ENCODE data around the gene RAD51B. TPM values are rescaled to one million over a fixed set of nuclear protein-coding genes. Genes with fewer than 3 reads are reported as not detected.

Gene RAD51B
- polyA plus RNA-seq, 1 donor (not counting 4 experiments of a cell fraction or from before 2014, with no cell fraction given), result 13.3 TPM

- Histone ChIP-seq H3K9me1 (ENCODE audit: control insufficient read depth, extremely low read depth, insufficient read depth, low read length) (peaks cover 3% of the 10 kb centered on the region), H3K79me2 (ENCODE audit: control insufficient read depth, insufficient read depth, low read length) (no peaks in the 10 kb centered on the region), H3K9ac (ENCODE audit: control insufficient read depth, extremely low read depth, insufficient read depth, low read length) (no peak overlapping the region), H3K36me3 (ENCODE audit: control insufficient read depth in 2 of 2, extremely low read depth in 1 of 2, insufficient read depth in 2 of 2, low read length in 2 of 2) (no peaks in the 10 kb centered on the region), H3K9me3 (ENCODE audit: control insufficient read depth, low read depth, low read length) (no peaks in the 10 kb centered on the region), H2AFZ (ENCODE audit: control insufficient read depth, low read length) (no peak overlapping the region), H3K4me1 (ENCODE audit: control insufficient read depth, extremely low read depth, insufficient read depth, low read length) (peaks cover 20% of the 10 kb centered on the region), H3K27ac (ENCODE audit: control insufficient read depth, insufficient read depth, low read length) (no peak overlapping the region), H3K4me3 (ENCODE audit: control insufficient read depth in 2 of 3, extremely low read depth in 1 of 3, insufficient read depth in 2 of 3, low read depth in 1 of 3, low read length in 3 of 3) (no peak overlapping the region), H3K4me2 (ENCODE audit: control insufficient read depth, extremely low read depth, insufficient read depth, low read depth, low read length) (no peak overlapping the region), H4K20me1 (ENCODE audit: control insufficient read depth, extremely low read depth, insufficient read depth, low read length) (no peaks in the 10 kb centered on the region), H3K27me3 (ENCODE audit: control insufficient read depth, extremely low read depth, insufficient read depth, low read length) (no peaks in the 10 kb centered on the region)
- FAIRE-seq (no peak), DNase-seq (ENCODE audit: low read depth, low spot score) (no peak)
- no peak for TF ChIP-seq CTCF (optimal IDR thresholded peaks at IDR 0.05 in 1 of 3, IDR thresholded peaks at IDR 0.05 in 1 of 3, conservative IDR thresholded peaks at IDR 0.05 in 1 of 3; ENCODE audit: extremely low read depth in 1 of 3, insufficient read depth in 2 of 3, low read length in 3 of 3)
- no peak for TF ChIP-seq EZH2 (IDR thresholded peaks at IDR 0.05; ENCODE audit: low read length)
- dilution Hi-C loops (cut with MboI; ENCODE audit: extremely low pct_ligation_motif_present, low sequenced_read_pairs), result no loop called here
These were observed 153.9 kb downstream of the RAD51B start for GRCh38 chr14:67973436-67973835.

DNA sequence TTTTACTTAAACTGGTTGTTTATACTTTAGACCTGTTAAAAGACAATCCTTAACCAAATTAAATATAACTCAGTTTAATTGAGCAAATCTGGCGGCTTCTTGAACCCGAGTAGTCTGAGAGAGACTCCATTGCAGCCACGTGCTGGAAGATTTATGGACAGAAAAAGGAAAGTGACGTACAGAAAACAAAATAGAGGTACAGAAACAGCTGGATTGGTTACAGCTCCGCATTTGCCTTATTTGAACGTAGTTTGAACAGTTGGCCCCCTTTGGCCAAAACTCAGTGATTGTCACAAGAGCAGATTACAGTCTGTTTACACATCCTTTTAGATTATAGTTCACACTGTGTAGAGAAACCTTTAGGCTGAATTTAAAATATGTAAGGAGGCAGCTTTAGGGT, 155.9 kb downstream of the RAD51B start:
- no peaks in the 10 kb centered on the region for H3K9me3 ChIP-seq (ENCODE audit: control insufficient read depth, low read depth, low read length)
- no peaks in the 10 kb centered on the region for H4K20me1 ChIP-seq (ENCODE audit: control insufficient read depth, extremely low read depth, insufficient read depth, low read length)
- DNase-seq (ENCODE audit: low read depth, low spot score) (no peak), FAIRE-seq (no peak)
- dilution Hi-C loops (cut with MboI; ENCODE audit: extremely low pct_ligation_motif_present, low sequenced_read_pairs), result no loop called here
- TF ChIP-seq EZH2 (IDR thresholded peaks at IDR 0.05; ENCODE audit: low read length), result no peak
- TF ChIP-seq CTCF (optimal IDR thresholded peaks at IDR 0.05 in 1 of 3, IDR thresholded peaks at IDR 0.05 in 1 of 3, conservative IDR thresholded peaks at IDR 0.05 in 1 of 3; ENCODE audit: extremely low read depth in 1 of 3, insufficient read depth in 2 of 3, low read length in 3 of 3), result no peak
- no peak overlapping the region for H2AFZ ChIP-seq (ENCODE audit: control insufficient read depth, low read length)
- no peaks in the 10 kb centered on the region for H3K79me2 ChIP-seq (ENCODE audit: control insufficient read depth, insufficient read depth, low read length)
- no peak overlapping the region for H3K4me3 ChIP-seq (ENCODE audit: control insufficient read depth in 2 of 3, extremely low read depth in 1 of 3, insufficient read depth in 2 of 3, low read depth in 1 of 3, low read length in 3 of 3)
- no peak overlapping the region for H3K4me2 ChIP-seq (ENCODE audit: control insufficient read depth, extremely low read depth, insufficient read depth, low read depth, low read length)
- no peaks in the 10 kb centered on the region for H3K36me3 ChIP-seq (ENCODE audit: control insufficient read depth in 2 of 2, extremely low read depth in 1 of 2, insufficient read depth in 2 of 2, low read length in 2 of 2)
- H3K9ac ChIP-seq (ENCODE audit: control insufficient read depth, extremely low read depth, insufficient read depth, low read length), result no peak overlapping the region
- H3K27me3 ChIP-seq (ENCODE audit: control insufficient read depth, extremely low read depth, insufficient read depth, low read length), result no peaks in the 10 kb centered on the region
- peaks cover 20% of the 10 kb centered on the region for H3K4me1 ChIP-seq (ENCODE audit: control insufficient read depth, extremely low read depth, insufficient read depth, low read length)
- H3K27ac ChIP-seq (ENCODE audit: control insufficient read depth, insufficient read depth, low read length), result no peak overlapping the region
- peaks cover 3% of the 10 kb centered on the region for H3K9me1 ChIP-seq (ENCODE audit: control insufficient read depth, extremely low read depth, insufficient read depth, low read length)

Measured in keratinocyte (primary cell).